Mucosa of descending colon (tissue), 3 donors: ENCODE measurements around the gene ODAD4. TPM values are rescaled to one million over a fixed set of nuclear protein-coding genes. Genes with fewer than 3 reads are reported as not detected.
"Not testable (repeated sequence)": the region's sequence is repeated elsewhere in the genome, so short reads cannot be mapped to it uniquely, and the experiment has no call there.

Source experiments
- ATAC-seq: fragments of 200-7000 bp; cut with Tn5 transposase; one replicate; pipeline ENCODE4 v1.9.1; 2020; ENCODE audit warnings: mild to moderate bottlenecking, moderate library complexity
- DNase-seq, 3 donors: peaks; one replicate each; pipeline ENCODE4 v3.0.0-alpha.2; 2020
- H3K36me3 ChIP-seq: fragments of 200-600 bp; one replicate; pipeline ENCODE4 v1.8.0; 2021; ENCODE audit warnings: low read depth, mild to moderate bottlenecking
- H3K4me1 ChIP-seq: fragments of 200-600 bp; one replicate; pipeline ENCODE4 v1.8.0; 2021; ENCODE audit warnings: low read depth, mild to moderate bottlenecking
- H3K4me3 ChIP-seq: fragments of 200-600 bp; one replicate; pipeline ENCODE4 v1.8.0; 2021; ENCODE audit warnings: mild to moderate bottlenecking
- H3K9me3 ChIP-seq: fragments of 200-600 bp; one replicate; pipeline ENCODE4 v1.8.0; 2021; ENCODE audit warnings: mild to moderate bottlenecking
- intact Hi-C, 2 donors: fragments of 100-400 bp; cut with DNase I in 1 of 2; cut with micrococcal nuclease in 1 of 2; formaldehyde crosslinking; loops; one replicate each; pipeline versions ENCODE4 v1.11.0 to v1.11.1; 2022; cut with DNase I, micrococcal nuclease
- total RNA-seq, 3 donors: library from RNA; stranded (reverse); fragmentation: NEBNext Ultra II Directional in 2 of 3; extraction: Animal tissue kit (Norgen Biotek cat#: 25700) in 2 of 3; gene quantifications; one replicate each; pipeline versions ENCODE4 v1.2.1 to v1.2.4, GENCODE V29; 2021 to 2023
- TF ChIP-seq, protein P1 (sequence below): fragments of 200-600 bp; IDR thresholded peaks from one replicate; pipeline ENCODE4 v1.8.0; 2022; ENCODE audit warnings: antibody characterized with exemption, mild to moderate bottlenecking
- donor health status: DM: no; HTN: no; CAD: no; lungs with moderate emphysema.
- donor health status: DM: no; HTN: no; CAD: no.
- donor health status: DM: no; HTN: yes; CAD: no.

Gene ODAD4
- total RNA-seq, 3 donors from 2014 or later, result 0.34 to 2.1 TPM; not detected in 1

DNA sequence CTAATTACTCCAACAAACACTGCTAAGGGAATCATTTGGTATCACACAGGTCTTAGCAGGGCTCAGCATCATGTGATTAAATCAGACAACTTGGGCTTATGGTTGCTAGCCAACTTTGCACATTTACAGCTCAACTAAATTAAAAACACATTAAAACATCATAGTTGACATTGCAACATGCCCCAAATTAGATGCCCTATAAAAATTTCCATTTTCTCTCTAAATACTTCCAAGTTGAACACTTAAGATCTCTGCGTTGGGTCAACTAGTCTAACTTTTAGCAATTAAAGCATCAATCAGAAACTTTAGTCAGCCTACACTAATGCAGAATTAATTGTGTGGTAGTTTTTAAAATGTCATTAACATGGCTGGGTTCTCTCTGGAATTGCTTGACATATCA lies 74.7 kb downstream of the ODAD4 start:
- ATAC-seq (no peak), DNase-seq (no peak)
- H3K4me3 ChIP-seq, result no peak overlapping the region
- intact Hi-C loops, result no loop called here
- H3K9me3 ChIP-seq, result no peaks in the 10 kb centered on the region
- TF ChIP-seq, protein P1, sequence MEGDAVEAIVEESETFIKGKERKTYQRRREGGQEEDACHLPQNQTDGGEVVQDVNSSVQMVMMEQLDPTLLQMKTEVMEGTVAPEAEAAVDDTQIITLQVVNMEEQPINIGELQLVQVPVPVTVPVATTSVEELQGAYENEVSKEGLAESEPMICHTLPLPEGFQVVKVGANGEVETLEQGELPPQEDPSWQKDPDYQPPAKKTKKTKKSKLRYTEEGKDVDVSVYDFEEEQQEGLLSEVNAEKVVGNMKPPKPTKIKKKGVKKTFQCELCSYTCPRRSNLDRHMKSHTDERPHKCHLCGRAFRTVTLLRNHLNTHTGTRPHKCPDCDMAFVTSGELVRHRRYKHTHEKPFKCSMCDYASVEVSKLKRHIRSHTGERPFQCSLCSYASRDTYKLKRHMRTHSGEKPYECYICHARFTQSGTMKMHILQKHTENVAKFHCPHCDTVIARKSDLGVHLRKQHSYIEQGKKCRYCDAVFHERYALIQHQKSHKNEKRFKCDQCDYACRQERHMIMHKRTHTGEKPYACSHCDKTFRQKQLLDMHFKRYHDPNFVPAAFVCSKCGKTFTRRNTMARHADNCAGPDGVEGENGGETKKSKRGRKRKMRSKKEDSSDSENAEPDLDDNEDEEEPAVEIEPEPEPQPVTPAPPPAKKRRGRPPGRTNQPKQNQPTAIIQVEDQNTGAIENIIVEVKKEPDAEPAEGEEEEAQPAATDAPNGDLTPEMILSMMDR, result no peak
- H3K4me1 ChIP-seq, result peaks cover 32% of the 10 kb centered on the region
- no peaks in the 10 kb centered on the region for H3K36me3 ChIP-seq

DNA sequence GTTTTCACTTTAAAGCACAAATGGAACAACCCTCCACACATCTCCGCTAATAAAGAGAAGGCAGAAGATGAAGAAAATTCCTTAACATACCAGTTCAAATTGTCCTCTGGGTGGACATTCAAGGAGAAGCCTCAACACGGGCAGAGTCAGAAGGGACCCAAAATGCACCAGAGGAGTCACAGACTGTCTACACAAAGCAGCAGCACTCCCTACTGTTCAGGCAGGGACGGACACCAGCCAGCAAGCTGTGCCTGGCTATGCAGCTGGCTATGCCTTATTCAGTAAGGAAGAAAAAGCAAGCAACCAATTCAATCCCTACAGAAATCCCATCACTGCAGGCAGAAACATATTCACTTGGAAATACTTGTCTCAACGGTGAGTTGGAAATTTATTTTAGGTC lies 78.8 kb downstream of the ODAD4 start:
- peak; percentile 52 for ATAC-seq

DNA sequence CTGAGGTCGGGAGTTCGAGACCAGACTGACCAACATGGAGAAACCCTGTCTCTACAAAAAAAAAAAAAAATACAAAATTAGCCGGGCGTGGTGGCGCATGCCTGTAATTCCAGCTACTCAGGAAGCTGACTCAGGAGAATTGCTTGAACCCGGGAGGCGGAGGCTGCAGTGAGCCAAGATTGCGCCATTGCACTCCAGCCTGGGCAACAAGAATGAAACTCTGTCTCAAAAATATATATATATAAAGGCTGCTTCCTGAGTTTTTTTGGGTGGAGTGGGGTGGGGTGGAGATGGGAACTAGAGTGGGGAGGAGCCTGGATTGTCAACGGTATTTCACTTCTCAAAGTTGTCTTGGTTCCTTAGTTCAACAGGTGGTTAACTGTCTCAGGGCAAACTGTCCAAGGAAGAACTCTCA lies 79.9 kb downstream of the ODAD4 start:
- ATAC-seq, DNase-seq, intact Hi-C loops, H3K4me3 ChIP-seq, H3K36me3 ChIP-seq, H3K9me3 ChIP-seq: not testable (repeated sequence)
- peaks cover 14% of the 10 kb centered on the region for H3K4me1 ChIP-seq

More for the DNA sequence above, 78.8 kb downstream of the ODAD4 start:
- intact Hi-C loops, result no loop called here
- DNase-seq, result no peak
- TF ChIP-seq, protein P1, result no peak
- no peaks in the 10 kb centered on the region for H3K36me3 ChIP-seq
- H3K4me3 ChIP-seq, result no peak overlapping the region
- no peaks in the 10 kb centered on the region for H3K9me3 ChIP-seq
- H3K4me1 ChIP-seq, result peaks cover 10% of the 10 kb centered on the region

DNA sequence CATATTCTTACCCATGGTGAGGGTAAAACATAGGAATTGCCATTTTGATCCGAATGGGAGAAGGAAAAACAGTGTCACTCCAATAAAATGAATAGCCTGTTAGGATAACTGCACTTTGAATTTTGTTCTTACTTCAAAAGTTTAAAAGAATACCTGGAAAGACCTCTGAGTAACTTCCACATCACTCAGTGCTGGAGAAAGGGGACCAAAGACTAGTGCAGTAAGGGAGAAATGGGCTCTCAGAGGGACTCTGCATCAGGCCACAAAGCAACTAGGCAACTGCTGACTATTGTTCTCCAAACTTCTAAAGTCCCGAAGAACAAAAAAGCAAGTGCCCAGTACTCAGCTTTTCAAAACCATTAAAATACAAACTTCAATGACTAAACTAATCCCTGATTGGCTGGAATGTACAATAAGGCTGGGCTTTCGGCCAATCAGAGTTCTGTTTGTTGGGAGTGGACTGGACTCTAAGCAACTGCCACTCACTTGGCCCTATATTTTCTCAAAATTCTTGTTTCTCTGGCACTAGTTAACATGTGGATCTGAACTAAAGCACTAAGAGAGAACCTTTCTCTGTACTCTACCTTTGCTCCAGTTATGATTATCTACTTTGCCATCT lies 80.6 kb downstream of the ODAD4 start:
- Histone ChIP-seq H3K36me3 (no peaks in the 10 kb centered on the region), H3K9me3 (no peaks in the 10 kb centered on the region), H3K4me3 (no peak overlapping the region), H3K4me1 (peaks cover 19% of the 10 kb centered on the region)
- intact Hi-C loops, result no loop called here
- ATAC-seq (peak; percentile 34), DNase-seq (no peak)
- TF ChIP-seq, protein P1, result no peak

DNA sequence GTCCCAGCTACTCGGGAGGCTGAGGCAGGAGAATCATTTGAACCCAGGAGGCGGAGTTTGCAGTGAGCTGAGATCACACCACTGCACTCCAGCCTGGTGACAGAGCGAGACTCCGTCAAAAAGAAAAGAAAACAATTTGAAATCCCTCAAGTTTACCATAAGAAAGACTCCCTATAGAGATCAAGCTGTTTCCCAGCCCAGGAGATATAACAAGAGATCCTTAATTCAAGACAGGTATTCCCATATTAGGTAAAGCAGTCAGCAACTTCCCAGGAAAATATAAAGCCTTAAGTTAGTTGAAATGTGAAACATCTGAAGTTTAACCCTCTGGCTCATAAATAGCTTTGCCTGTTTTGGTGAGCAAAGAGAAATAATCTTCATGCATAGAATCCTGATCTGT lies 81.9 kb downstream of the ODAD4 start:
- H3K4me1 ChIP-seq, result peaks cover 22% of the 10 kb centered on the region
- H3K9me3 ChIP-seq, intact Hi-C loops, H3K36me3 ChIP-seq, ATAC-seq, H3K4me3 ChIP-seq, DNase-seq: not testable (repeated sequence)

DNA sequence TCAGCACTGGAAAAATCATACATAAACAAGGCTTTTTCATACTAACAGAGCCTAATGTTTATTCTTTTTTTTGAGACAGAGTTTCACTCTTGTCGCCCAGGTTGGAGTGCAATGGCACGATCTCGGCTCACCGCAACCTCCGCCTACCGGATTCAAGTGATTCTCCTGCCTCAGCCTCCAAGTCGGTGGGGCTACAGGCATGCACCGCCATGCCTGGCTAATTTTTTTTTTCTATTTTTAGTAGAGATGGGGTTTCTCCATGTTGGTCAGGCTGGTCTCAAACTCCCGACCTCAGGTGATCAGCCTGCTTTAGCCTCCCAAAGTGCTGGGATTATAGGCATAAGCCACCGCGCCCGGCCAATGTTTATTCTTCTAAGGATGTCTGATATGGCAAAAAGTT lies 83.3 kb downstream of the ODAD4 start:
- intact Hi-C loops, ATAC-seq, H3K9me3 ChIP-seq, H3K36me3 ChIP-seq, H3K4me3 ChIP-seq, DNase-seq: not testable (repeated sequence)
- peaks cover 22% of the 10 kb centered on the region for H3K4me1 ChIP-seq

Other genes starting within 250 kb of the ODAD4 start
- 100 to 1,000 TPM; 547 to 915 (median 566) TPM for gene EIF1, start 241.7 kb upstream of the ODAD4 start, total RNA-seq
- not detected for gene GAST, start 218.3 kb upstream of the ODAD4 start, total RNA-seq
- gene HAP1, start 196.0 kb upstream of the ODAD4 start, total RNA-seq, result 1 to 10 TPM in 1 of 3 donors, under 1 TPM in 2; 0.12 to 2.8 (median 0.32) TPM
- 100 to 1,000 TPM; 165 to 383 (median 320) TPM for gene JUP, start 143.9 kb upstream of the ODAD4 start, total RNA-seq
- 10 to 100 TPM; 10.7 to 14.0 (median 12.1) TPM for gene P3H4, start 118.7 kb upstream of the ODAD4 start, total RNA-seq
- gene FKBP10, start 117.6 kb upstream of the ODAD4 start, total RNA-seq, result 10 to 100 TPM in 2 of 3 donors, 1 to 10 TPM in 1; 5.7 to 32.7 (median 18.6) TPM
- 10 to 100 TPM; 17.8 to 46.5 (median 19.1) TPM for gene NT5C3B, start 94.4 kb upstream of the ODAD4 start, total RNA-seq
- gene KLHL10, start 92.8 kb upstream of the ODAD4 start, total RNA-seq, result under 1 TPM in 1 of 3 donors, not detected in 2; 0.73 TPM
- gene KLHL11, start 65.2 kb upstream of the ODAD4 start, total RNA-seq, result 10 to 100 TPM in 1 of 3 donors, 1 to 10 TPM in 2; 7.6 to 14.7 (median 8.5) TPM
- 10 to 100 TPM; 80.3 to 95.2 (median 81.5) TPM for gene ACLY, start 11.7 kb upstream of the ODAD4 start, total RNA-seq
- gene CNP, start 36.2 kb downstream of the ODAD4 start, total RNA-seq, result 10 to 100 TPM; 44.1 to 88.0 (median 51.6) TPM
- gene DNAJC7, start 86.8 kb downstream of the ODAD4 start, total RNA-seq, result 100 to 1,000 TPM in 1 of 3 donors, 10 to 100 TPM in 2; 80.6 to 108 (median 86.7) TPM
- 10 to 100 TPM; 29.5 to 34.9 (median 31.1) TPM for gene NKIRAS2, start 89.5 kb downstream of the ODAD4 start, total RNA-seq
- gene C17orf113, start 120.0 kb downstream of the ODAD4 start, total RNA-seq, result 1 to 10 TPM; 1.2 to 3.8 (median 2.0) TPM
- under 1 TPM; 0.41 to 0.96 (median 0.58) TPM for gene ZNF385C, start 167.9 kb downstream of the ODAD4 start, total RNA-seq
- 10 to 100 TPM; 11.7 to 18.0 (median 14.0) TPM for gene DHX58, start 182.1 kb downstream of the ODAD4 start, total RNA-seq
- 10 to 100 TPM; 21.6 to 47.8 (median 31.4) TPM for gene KAT2A, start 190.8 kb downstream of the ODAD4 start, total RNA-seq
- under 1 TPM in 1 of 3 donors, not detected in 2; 0.28 TPM for gene HSPB9, start 192.2 kb downstream of the ODAD4 start, total RNA-seq
- gene RAB5C, start 224.4 kb downstream of the ODAD4 start, total RNA-seq, result 100 to 1,000 TPM; 133 to 161 (median 160) TPM